GM12878 (cell line): ENCODE results near the gene ZNF574. TPM values are rescaled to one million over a fixed set of nuclear protein-coding genes. Genes with fewer than 3 reads are reported as not detected.

Experiments
- BCL11A ChIP-seq: IDR thresholded peaks from 2 replicates; pipeline ENCODE4 v1.6.1; 2011; ENCODE audit warnings: low read depth, low read length
- CBX5 ChIP-seq: sonication (generic); IDR thresholded peaks from 2 replicates; pipeline ENCODE4 v1.6.1; 2016; ENCODE audit warnings: low read depth, moderate library complexity, mild to moderate bottlenecking, inconsistent platforms
- CREM ChIP-seq: IDR thresholded peaks from 2 replicates; pipeline ENCODE4 v1.6.1; 2014; ENCODE audit warnings: antibody characterized with exemption, low read depth
- GABPA ChIP-seq: IDR thresholded peaks from 2 replicates; pipeline ENCODE4 v1.6.1; 2014; ENCODE audit warnings: antibody characterized with exemption, low read depth, mild to moderate bottlenecking, inconsistent platforms
- HCFC1 ChIP-seq: fragments of 150-350 bp; IDR thresholded peaks from 2 replicates; pipeline ENCODE4 v1.6.1; 2014; ENCODE audit warnings: low read length
- HSF1 ChIP-seq: fragments of 150-350 bp; IDR thresholded peaks from 2 replicates; pipeline ENCODE4 v1.6.1; 2014; ENCODE audit warnings: mild to moderate bottlenecking, low read depth, low read length
- IRF3 ChIP-seq: fragments of 450-650 bp; IDR thresholded peaks from 2 replicates; pipeline ENCODE4 v1.6.1; 2014; ENCODE audit warnings: mild to moderate bottlenecking
- MYB ChIP-seq: fragments of 150-350 bp; IDR thresholded peaks from 2 replicates; pipeline ENCODE4 v1.6.1; 2014; ENCODE audit warnings: mild to moderate bottlenecking, low read depth, low read length, borderline replicate concordance
- NFXL1 ChIP-seq: fragments of 450-650 bp; IDR thresholded peaks from 2 replicates; pipeline ENCODE4 v1.6.1; 2017; ENCODE audit warnings: antibody characterized with exemption, mild to moderate bottlenecking, borderline replicate concordance
- NR2C2 ChIP-seq: IDR thresholded peaks from 2 replicates; pipeline ENCODE4 v1.6.1; 2011; ENCODE audit warnings: borderline replicate concordance, low read depth; ENCODE audit not compliant: control insufficient read depth, insufficient read length
- PBX3 ChIP-seq: IDR thresholded peaks from 2 replicates; pipeline ENCODE4 v1.6.1; 2011; ENCODE audit warnings: mild to moderate bottlenecking, low read depth, low read length, moderate library complexity; ENCODE audit not compliant: insufficient replicate concordance
- POU2F2 ChIP-seq: IDR thresholded peaks from 3 replicates; pipeline ENCODE4 v1.6.1; 2011; ENCODE audit warnings: low read depth, mild to moderate bottlenecking, low read length, borderline replicate concordance
- RAD21 ChIP-seq: IDR thresholded peaks from 2 replicates; pipeline ENCODE4 v1.6.1; 2011; ENCODE audit warnings: mild to moderate bottlenecking, low read depth, low read length, moderate library complexity; ENCODE audit not compliant: insufficient read depth
- RB1 ChIP-seq: fragments of 450-650 bp; formaldehyde crosslinking; IDR thresholded peaks from 2 replicates; pipeline ENCODE4 v1.6.1; 2017; ENCODE audit warnings: mild to moderate bottlenecking, borderline replicate concordance
- RUNX3 ChIP-seq: IDR thresholded peaks from 2 replicates; pipeline ENCODE4 v1.6.1; 2012; ENCODE audit warnings: low read length, inconsistent platforms
- SMARCA5 ChIP-seq: fragments of 450-650 bp; IDR thresholded peaks from 2 replicates; pipeline ENCODE4 v1.6.1; 2017; ENCODE audit warnings: mild to moderate bottlenecking
- SMC3 ChIP-seq: IDR thresholded peaks from 2 replicates; pipeline ENCODE4 v1.6.1; 2011; ENCODE audit warnings: low read length, improper control_type of control experiment, borderline replicate concordance
- SRF ChIP-seq, 2 experiments: IDR thresholded peaks; 2 replicates each; pipeline ENCODE4 v1.6.1; 2011; ENCODE audit warnings: low read depth in 2 of 2, low read length in 2 of 2, mild to moderate bottlenecking in 1 of 2, moderate library complexity in 1 of 2
- SUPT20H ChIP-seq: IDR thresholded peaks from 2 replicates; pipeline ENCODE4 v1.6.1; 2011; ENCODE audit warnings: low read depth, mild to moderate bottlenecking, low read length, moderate library complexity, borderline replicate concordance; ENCODE audit not compliant: control insufficient read depth
- TCF12 ChIP-seq: IDR thresholded peaks from 2 replicates; pipeline ENCODE4 v1.6.1; 2011; ENCODE audit warnings: low read depth, mild to moderate bottlenecking, low read length
- ZNF24 ChIP-seq: fragments of 450-650 bp; IDR thresholded peaks from 2 replicates; pipeline ENCODE4 v1.6.1; 2017; ENCODE audit warnings: antibody characterized with exemption, mild to moderate bottlenecking
- polyA plus RNA-seq, 11 experiments: library from polyadenylated mRNA; depleted of rRNA in 4 of 11; unstranded in 6 of 11; stranded (reverse) in 5 of 11; fragments of >200 nt; fragmentation: Nextera tagmentation in 4 of 11; fragmentation: Illumina TruSeq in 1 of 11; extraction: Ambion mirVana in 4 of 11; extraction: Trizol in 1 of 11; gene quantifications; 1 replicate in 1 of 11; 2 replicates in 10 of 11; pipeline versions ENCODE4 v1.2.1 to v1.2.3, GENCODE V29; 2011 to 2016; ENCODE audit warnings: inconsistent platforms in 2 of 11, missing spikeins in 2 of 11, low read depth in 1 of 11
- total RNA-seq, 4 experiments: library from RNA; depleted of rRNA in 3 of 4; stranded (reverse); fragments of >200 nt in 3 of 4; fragmentation: Illumina TruSeq in 1 of 4; extraction: Trizol in 1 of 4; gene quantifications; 2 replicates each; pipeline versions ENCODE4 v1.2.1 to v1.2.3, GENCODE V29; 2013 to 2021
- TF ChIP-seq, protein P1 (sequence below): IDR thresholded peaks from 2 replicates; pipeline ENCODE4 v1.6.1; 2012; ENCODE audit warnings: low read length, inconsistent platforms
- TF ChIP-seq, protein P2 (sequence below): IDR thresholded peaks from 2 replicates; pipeline ENCODE4 v1.6.1; 2012; ENCODE audit warnings: low read depth, low read length, improper control_type of control experiment
- TF ChIP-seq, protein P3 (sequence below): fragments of 450-650 bp; IDR thresholded peaks from 2 replicates; pipeline ENCODE4 v1.6.1; 2016; ENCODE audit warnings: mild to moderate bottlenecking

ZNF574 gene
- total and polyA plus RNA-seq, 10 of the 15 experiments (the other 5 are each of a cell fraction or from before 2014, with no cell fraction given): 0.32 to 25.6 (median 11.4) TPM

DNA sequence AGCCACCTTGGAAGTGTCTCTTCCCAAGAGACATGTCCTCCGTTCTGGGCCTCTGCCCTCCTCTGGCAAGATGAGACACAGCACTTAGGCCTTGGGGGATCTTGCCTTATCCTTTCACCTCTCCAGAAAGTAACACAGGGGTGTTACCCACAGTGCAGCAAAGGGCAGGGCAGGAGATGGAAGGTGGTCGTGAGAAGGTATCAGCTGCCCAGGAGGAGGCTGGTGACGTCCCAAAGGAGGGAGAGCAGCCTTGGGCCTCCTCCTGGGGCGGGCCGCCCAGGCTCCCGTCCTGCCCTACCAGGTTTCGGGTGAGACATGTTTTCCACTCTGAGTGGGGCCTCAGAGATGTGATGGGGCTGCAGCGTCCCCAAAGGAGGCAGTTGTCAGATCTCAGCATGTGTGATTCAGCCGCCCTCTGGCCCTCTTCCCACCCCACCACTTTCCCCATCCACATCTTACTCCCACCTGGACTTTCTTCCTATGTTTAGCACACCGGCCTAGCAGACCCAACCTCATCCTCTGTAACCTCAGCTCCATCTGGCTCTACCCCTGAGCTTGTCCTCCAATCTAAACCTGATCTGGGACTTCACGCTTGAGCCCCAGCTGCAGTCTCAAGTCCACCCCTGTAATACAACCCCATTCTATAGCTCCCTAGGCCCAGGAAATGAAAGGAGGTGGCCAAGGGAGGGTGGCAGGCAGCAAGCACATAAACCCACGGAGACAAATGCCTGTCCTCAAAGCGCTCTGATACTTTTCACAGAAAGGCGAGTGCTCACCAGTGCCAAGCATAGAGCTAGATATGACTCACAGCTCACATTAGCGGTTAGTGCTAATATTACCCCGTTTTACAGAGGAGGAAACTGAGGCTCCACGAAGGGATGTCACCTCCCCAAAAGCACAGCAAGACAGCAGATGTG is 47.0 kb downstream of the ZNF574 start (continued):
- TF ChIP-seq PBX3: no peak
- TF ChIP-seq RUNX3: peak; percentile 90
- TF ChIP-seq MYB: no peak
- no peak for TF ChIP-seq IRF3
- no peak for TF ChIP-seq TCF12
- no peak for TF ChIP-seq POU2F2
- TF ChIP-seq SRF (IDR thresholded peaks at IDR 0.05; ENCODE audit: low read depth in 2 of 2, low read length in 2 of 2): no peak
- no peak for TF ChIP-seq HSF1
- no peak for TF ChIP-seq ZNF24
- TF ChIP-seq, protein P1, sequence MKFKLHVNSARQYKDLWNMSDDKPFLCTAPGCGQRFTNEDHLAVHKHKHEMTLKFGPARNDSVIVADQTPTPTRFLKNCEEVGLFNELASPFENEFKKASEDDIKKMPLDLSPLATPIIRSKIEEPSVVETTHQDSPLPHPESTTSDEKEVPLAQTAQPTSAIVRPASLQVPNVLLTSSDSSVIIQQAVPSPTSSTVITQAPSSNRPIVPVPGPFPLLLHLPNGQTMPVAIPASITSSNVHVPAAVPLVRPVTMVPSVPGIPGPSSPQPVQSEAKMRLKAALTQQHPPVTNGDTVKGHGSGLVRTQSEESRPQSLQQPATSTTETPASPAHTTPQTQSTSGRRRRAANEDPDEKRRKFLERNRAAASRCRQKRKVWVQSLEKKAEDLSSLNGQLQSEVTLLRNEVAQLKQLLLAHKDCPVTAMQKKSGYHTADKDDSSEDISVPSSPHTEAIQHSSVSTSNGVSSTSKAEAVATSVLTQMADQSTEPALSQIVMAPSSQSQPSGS: no peak
- TF ChIP-seq RB1: no peak
- TF ChIP-seq BCL11A: no peak
- TF ChIP-seq CREM: 0 out of 2 replicates have a peak, but pooled peaks have one; percentile 0
- TF ChIP-seq NFXL1: no peak
- no peak for TF ChIP-seq SUPT20H
- no peak for TF ChIP-seq NR2C2
- TF ChIP-seq, protein P2, sequence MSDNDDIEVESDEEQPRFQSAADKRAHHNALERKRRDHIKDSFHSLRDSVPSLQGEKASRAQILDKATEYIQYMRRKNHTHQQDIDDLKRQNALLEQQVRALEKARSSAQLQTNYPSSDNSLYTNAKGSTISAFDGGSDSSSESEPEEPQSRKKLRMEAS: no peak
- TF ChIP-seq SMARCA5: peak; percentile 64; the same call in 1 of the 2 replicates
- TF ChIP-seq HCFC1: no peak
- TF ChIP-seq SMC3: peak; percentile 15; the same call in 1 of the 2 replicates
- TF ChIP-seq, protein P3, sequence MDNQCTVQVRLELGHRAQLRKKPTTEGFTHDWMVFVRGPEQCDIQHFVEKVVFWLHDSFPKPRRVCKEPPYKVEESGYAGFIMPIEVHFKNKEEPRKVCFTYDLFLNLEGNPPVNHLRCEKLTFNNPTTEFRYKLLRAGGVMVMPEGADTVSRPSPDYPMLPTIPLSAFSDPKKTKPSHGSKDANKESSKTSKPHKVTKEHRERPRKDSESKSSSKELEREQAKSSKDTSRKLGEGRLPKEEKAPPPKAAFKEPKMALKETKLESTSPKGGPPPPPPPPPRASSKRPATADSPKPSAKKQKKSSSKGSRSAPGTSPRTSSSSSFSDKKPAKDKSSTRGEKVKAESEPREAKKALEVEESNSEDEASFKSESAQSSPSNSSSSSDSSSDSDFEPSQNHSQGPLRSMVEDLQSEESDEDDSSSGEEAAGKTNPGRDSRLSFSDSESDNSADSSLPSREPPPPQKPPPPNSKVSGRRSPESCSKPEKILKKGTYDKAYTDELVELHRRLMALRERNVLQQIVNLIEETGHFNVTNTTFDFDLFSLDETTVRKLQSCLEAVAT: peak; percentile 25; the same call in 1 of the 2 replicates
- no peak for TF ChIP-seq GABPA
- TF ChIP-seq CBX5: no peak
- no peak for TF ChIP-seq RAD21
